Stimulated activated CD4-positive, alpha-beta T cell treated with anti-CD3 and anti-CD28 coated beads, Interleukin-1b, Interleukin-23, amount 100 ng/mL, for 48 hours (primary cell): ENCODE measurements around the gene MTREX.

Experiments used
- DNase-seq: peaks from one replicate; pipeline ENCODE4 v3.0.0-alpha.2; 2020

Gene MTREX

DNA sequence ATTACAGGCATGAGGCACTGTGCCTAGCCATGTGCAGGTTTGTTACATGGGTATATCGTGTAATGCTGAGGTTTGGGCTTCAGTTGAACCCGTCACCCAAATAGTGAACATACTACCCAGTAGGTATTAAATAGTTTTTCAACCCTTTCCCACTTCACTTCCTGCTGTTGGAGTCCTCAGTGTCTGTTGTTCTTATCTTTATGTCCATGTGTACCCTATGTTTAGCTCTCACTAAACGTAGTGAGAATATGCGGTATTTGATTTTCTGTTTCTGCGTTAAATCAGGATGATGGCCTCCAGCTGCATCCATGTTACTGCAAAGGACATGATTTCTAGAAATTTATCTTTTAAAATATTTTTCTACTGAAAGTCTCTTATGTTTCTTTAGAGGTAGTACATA lies 17.8 kb downstream of the MTREX start:
- no peak for DNase-seq

DNA sequence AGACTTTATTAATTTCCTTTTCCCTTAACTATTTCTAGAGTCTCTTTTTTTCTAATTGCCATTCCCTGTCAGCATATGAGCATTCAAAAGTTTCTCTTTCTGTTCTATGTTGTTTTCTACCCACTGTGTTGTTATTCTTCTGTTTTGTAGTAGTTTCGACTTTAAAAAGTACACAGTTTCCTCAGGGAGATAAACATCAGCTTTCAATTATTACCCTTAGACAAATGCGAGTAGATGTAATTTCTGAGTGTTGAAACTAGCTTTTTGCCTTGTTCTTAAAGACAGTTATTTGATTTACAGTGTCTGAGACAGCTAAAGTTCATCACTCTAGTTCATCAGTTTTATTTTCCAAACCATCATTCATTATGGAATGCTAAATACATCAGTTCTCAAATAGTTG lies 19.5 kb downstream of the MTREX start:
- no peak for DNase-seq

- no peak for DNase-seq
Measured at GRCh38 chr5:55331321-55331720, 23.5 kb downstream of the MTREX start.

DNA sequence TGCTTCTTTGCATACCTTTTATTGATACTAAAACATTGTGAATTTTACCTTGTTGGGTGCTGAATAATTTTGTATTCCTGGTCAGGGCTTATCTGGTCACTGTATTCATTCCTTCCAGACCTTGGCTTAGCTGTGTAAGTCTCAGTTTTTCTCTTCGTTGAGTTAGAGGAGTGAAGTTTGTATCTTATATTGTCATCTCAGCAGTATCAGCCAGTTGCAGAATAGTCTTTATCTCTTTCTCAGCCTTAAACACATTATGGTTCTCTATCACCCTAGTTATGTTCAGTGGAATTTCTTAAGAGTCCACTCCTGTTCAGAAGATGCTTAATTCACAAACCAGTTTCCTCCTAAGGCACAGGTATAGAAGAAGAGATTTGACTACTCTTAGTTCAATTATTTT lies 25.2 kb downstream of the MTREX start:
- DNase-seq, result no peak

DNA sequence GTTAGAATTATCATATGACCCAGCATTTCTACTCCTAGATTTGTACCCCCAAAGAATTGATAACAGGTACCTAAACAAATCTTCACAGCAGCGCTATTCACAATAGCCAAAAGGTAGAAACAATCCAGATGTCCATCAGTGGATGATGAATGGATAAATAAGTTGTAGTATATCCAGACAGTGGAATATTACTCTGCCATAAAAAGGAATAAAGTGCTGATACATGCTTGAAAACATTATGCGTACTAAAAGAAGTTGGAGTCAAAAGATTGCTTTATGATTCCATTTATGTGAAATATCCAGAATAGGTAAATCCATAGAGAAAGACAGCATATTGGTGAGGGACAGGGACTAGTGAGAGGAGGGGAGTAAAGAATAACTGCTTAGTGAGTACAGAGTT lies 26.0 kb downstream of the MTREX start:
- DNase-seq, result no peak

GRCh38 chr5:55338092-55338613 lies 30.4 kb downstream of the MTREX start:
- DNase-seq, result no peak

DNA sequence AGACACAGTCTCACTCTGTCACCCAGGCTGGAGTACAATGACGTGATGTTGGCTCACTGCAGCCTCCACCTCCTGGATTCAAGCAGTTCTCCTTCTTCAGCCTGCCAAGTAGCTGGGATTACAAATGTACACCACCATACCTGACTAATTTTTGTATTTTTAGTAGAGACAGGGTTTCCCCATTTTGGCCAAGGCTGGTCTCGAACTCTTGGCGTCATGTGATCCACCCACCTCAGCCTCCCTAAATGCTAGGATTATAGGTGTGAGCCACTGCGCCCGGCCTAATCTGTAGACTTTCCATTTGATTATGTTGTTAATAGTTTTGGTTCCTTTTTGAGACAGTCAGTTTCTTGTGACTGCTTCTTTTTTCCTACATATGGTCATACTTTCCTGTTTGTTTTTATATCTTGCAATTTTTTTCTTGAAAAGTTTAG lies 31.0 kb downstream of the MTREX start:
- DNase-seq, result peak; percentile 75

- no peak for DNase-seq
Measured at GRCh38 chr5:55343107-55343506, 35.3 kb downstream of the MTREX start.

- DNase-seq, result no peak
Measured at GRCh38 chr5:55343609-55344008, 35.8 kb downstream of the MTREX start.

- peak; percentile 52 for DNase-seq
Measured at GRCh38 chr5:55344392-55344992, 36.7 kb downstream of the MTREX start.

DNA sequence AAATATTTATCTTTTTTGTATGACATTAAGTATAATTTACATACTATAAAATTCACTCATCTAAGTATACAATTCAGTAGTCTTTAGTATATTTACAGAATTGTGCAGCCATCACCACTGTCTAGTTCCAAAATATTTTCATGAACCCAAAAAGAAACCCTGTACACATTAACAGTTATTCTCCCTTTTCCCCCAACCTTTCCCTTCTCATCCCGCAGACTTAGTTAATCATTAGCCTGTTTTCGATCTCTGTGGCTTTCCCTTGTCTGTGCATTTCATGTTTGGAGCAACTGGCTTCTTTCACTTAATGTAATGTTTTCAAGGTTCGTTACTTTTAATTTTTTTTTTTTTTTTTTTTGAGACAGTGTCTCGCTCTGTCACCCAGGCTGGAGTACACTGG lies 37.5 kb downstream of the MTREX start:
- DNase-seq, result no peak

GRCh38 chr5:55347786-55348185 lies 40.0 kb downstream of the MTREX start:
- DNase-seq, result no peak

GRCh38 chr5:55350754-55351153 lies 43.0 kb downstream of the MTREX start:
- no peak for DNase-seq

- DNase-seq, result no peak
Measured at GRCh38 chr5:55356896-55357295, 49.1 kb downstream of the MTREX start.

DNA sequence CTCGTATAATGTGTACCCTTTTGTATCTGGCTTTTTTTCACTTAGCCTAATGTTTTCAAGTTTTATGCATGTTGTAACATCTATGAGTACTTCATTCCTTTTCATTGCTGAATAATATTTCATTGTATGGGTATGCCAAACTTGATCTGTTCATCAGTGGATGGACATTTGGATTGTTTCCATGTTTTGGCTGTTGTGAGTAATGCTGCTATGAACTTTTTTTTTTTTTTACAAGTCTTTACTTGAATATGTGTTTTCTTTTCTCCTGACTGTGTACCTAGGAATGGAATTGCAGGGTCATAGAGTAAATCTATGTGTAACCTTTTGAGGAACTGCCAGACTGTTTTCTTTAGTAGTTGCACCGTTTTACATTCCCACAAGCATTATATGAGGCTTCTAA lies 52.4 kb downstream of the MTREX start:
- DNase-seq, result no peak

GRCh38 chr5:55363856-55364255 lies 56.1 kb downstream of the MTREX start:
- no peak for DNase-seq

DNA sequence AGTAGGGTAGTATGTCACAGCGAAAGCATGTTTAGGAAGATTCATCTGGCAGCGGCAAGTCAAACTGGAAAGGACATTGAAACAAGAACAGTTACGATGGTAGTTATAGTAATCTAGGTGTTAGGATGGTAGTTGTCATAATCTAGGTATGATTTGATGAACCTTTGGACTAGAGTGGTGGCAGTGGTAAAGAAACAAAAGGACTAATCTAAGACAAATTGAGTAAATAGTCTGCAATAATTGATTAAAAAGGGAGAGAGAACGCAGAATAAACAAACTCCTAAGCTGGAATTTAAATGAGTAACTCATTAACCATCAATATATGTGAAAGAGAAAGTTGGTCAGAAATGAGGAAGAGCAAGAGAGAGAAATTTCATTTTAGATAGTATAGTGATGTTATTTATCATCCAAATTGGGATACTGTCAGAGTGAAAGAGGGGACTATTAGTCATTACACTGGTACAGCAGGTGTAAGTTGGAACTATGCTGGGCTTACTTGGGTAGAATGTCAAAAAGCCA lies 56.8 kb downstream of the MTREX start:
- DNase-seq, result peak; percentile 27

- DNase-seq, result no peak
Measured at GRCh38 chr5:55370291-55370925, 62.6 kb downstream of the MTREX start.

DNA sequence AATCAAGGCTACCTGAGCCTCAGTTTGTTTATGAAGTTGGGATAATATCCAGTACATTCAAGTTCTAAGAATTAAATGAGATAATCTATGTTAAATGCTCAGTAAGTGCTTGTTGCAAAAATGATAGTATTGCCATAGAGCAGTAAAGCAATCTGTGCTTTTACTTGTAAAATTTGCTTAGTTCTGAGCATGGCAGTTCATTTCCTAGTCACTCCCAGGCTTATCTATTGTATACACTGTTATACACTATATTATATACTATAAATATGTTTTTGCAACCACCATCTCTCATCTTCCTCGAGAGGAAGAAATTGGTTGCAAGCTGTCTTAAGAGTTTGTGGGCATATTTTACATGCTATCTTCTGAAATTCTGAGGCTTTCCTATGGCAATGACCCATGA lies 63.4 kb downstream of the MTREX start:
- no peak for DNase-seq

- no peak for DNase-seq
Measured at GRCh38 chr5:55372130-55372925, 64.5 kb downstream of the MTREX start.

DNA sequence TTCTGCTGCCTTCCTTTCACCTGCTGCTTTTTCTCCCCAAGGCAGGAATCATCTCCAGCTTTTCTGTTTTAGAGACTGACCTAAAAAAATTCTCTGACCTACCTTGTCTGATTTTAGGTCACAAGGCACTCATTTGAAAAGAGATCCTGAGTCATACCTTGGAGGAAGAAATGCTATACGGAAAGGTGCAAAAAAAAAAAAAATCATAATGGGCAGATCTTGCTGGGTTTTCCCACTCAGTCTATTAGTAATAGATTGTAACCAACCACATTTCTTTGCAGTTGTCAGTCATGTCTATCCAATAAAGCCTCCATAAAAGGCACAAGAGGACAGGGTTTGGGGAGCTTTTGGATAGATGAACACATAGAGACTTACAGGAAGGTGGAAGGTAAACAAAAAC lies 70.0 kb downstream of the MTREX start:
- no peak for DNase-seq

- DNase-seq, result no peak
Measured at GRCh38 chr5:55383254-55383653, 75.5 kb downstream of the MTREX start.

GRCh38 chr5:55384072-55384471 lies 76.3 kb downstream of the MTREX start:
- DNase-seq, result no peak

- no peak for DNase-seq
Measured at GRCh38 chr5:55385227-55385626, 77.4 kb downstream of the MTREX start.
